Measurements from ENCODE around the gene BRD7.

BRD7 gene

GRCh38 chr16:50396761-50397535 is 28.2 kb upstream of the BRD7 start:
- no peak overlapping the region for H3K4me3 ChIP-seq (ENCODE audit: low read length)
- no peak for TF ChIP-seq CTCF (conservative IDR thresholded peaks at IDR 0.05; ENCODE audit: low read depth, low read length)
- DNase-seq (ENCODE audit: low read depth), result no peak

GRCh38 chr16:50395763-50396710 is 27.2 kb upstream of the BRD7 start:
- TF ChIP-seq CTCF (conservative IDR thresholded peaks at IDR 0.05; ENCODE audit: low read depth, low read length), result no peak
- no peak overlapping the region for H3K4me3 ChIP-seq (ENCODE audit: low read length)
- DNase-seq (ENCODE audit: low read depth), result no peak

- H3K4me3 ChIP-seq (ENCODE audit: low read length), result no peak overlapping the region
- no peak for DNase-seq (ENCODE audit: low read depth)
- no peak for TF ChIP-seq CTCF (conservative IDR thresholded peaks at IDR 0.05; ENCODE audit: low read depth, low read length)
These were observed 25.3 kb upstream of the BRD7 start for GRCh38 chr16:50393858-50394802.

GRCh38 chr16:50393416-50393815 is 24.6 kb upstream of the BRD7 start:
- no peak for DNase-seq (ENCODE audit: low read depth)
- H3K4me3 ChIP-seq (ENCODE audit: low read length), result no peak overlapping the region
- TF ChIP-seq CTCF (conservative IDR thresholded peaks at IDR 0.05; ENCODE audit: low read depth, low read length), result no peak

GRCh38 chr16:50390914-50391716 is 22.3 kb upstream of the BRD7 start:
- TF ChIP-seq CTCF (conservative IDR thresholded peaks at IDR 0.05; ENCODE audit: low read depth, low read length), result no peak
- H3K4me3 ChIP-seq (ENCODE audit: low read length), result no peak overlapping the region
- DNase-seq (ENCODE audit: low read depth), result no peak

GRCh38 chr16:50390371-50390771 is 21.6 kb upstream of the BRD7 start:
- DNase-seq (ENCODE audit: low read depth), result no peak
- TF ChIP-seq CTCF (conservative IDR thresholded peaks at IDR 0.05; ENCODE audit: low read depth, low read length), result no peak
- H3K4me3 ChIP-seq (ENCODE audit: low read length), result no peak overlapping the region

Measured in retinal pigment epithelial cell (primary cell).